GM18511 (cell line): Measurements from ENCODE around the gene OPRL1.

Experiments used
- ATAC-seq: cut with Tn5 transposase; IDR thresholded peaks from one replicate; pipeline ENCODE4 v1.9.1; 2021; ENCODE audit warnings: mild to moderate bottlenecking, moderate library complexity; ENCODE audit not compliant: unreplicated experiment

The OPRL1 gene

GRCh38 chr20:64139199-64140060, 59.5 kb downstream of the OPRL1 start:
- ATAC-seq = no peak

GRCh38 chr20:64140061-64140931, 60.4 kb downstream of the OPRL1 start:
- no peak for ATAC-seq

- ATAC-seq = no peak
Observed at GRCh38 chr20:64140956-64141355, 61.1 kb downstream of the OPRL1 start.

- no peak for ATAC-seq
Observed at GRCh38 chr20:64142590-64142989, 62.7 kb downstream of the OPRL1 start.

- no peak for ATAC-seq
Observed at GRCh38 chr20:64143018-64143801, 63.3 kb downstream of the OPRL1 start.

- ATAC-seq = no peak
Observed at GRCh38 chr20:64144144-64144912, 64.4 kb downstream of the OPRL1 start.

- no peak for ATAC-seq
Observed at GRCh38 chr20:64145458-64146300, 65.8 kb downstream of the OPRL1 start.

GRCh38 chr20:64146301-64146935, 66.5 kb downstream of the OPRL1 start:
- no peak for ATAC-seq

GRCh38 chr20:64146936-64147477, 67.1 kb downstream of the OPRL1 start:
- ATAC-seq = no peak

GRCh38 chr20:64148581-64148980, 68.7 kb downstream of the OPRL1 start:
- no peak for ATAC-seq

GRCh38 chr20:64149141-64149540, 69.3 kb downstream of the OPRL1 start:
- no peak for ATAC-seq

GRCh38 chr20:64149809-64150560, 70.1 kb downstream of the OPRL1 start:
- no peak for ATAC-seq
